K562 (cell line): ENCODE data around the gene DYNC1H1. TPM values are rescaled to one million over a fixed set of nuclear protein-coding genes. Genes with fewer than 3 reads are reported as not detected.

Experiments
- ATAC-seq: fragments of 200-7000 bp; cut with Tn5 transposase; 3 replicates; pipeline ENCODE4 v1.9.1; 2020; ENCODE audit warnings: moderate library complexity
- BruUV-seq: library from RNA; stranded (reverse); fragments of 400-500 nt; replicated peaks from 2 replicates; lab custom pipeline; 2021; lab: Mats Ljungman, UMichigan
- CTCF ChIA-PET: fragments of 300-600 bp; formaldehyde crosslinking; extraction: SDS; loops from one replicate; lab custom pipeline; 2021; ENCODE audit warnings: low intra/inter-chr PET ratio; lab: Yijun Ruan, JAX
- POLR2A ChIA-PET: fragments of 300-600, 350-650 bp; sonication (Branson Sonifier 250); formaldehyde crosslinking; extraction: SDS; loops from one replicate; lab custom pipeline; 2021; ENCODE audit warnings: antibody characterized with exemption, inconsistent platforms; lab: Yijun Ruan, JAX
- DNase-seq, 4 experiments: peaks; one replicate each; pipeline versions ENCODE4 v3.0.0 to v3.0.0-alpha.2; 2011 to 2018; ENCODE audit warnings: low spot score in 3 of 4, mixed read lengths in 3 of 4; ENCODE audit errors: extremely low read depth in 1 of 4
- FAIRE-seq: peaks from 2 replicates; lab custom pipeline; 2011; peaks lifted over from hg19 to GRCh38; lab: Jason Lieb, UNC
- H2AFZ ChIP-seq: 2 replicates; pipeline ENCODE4 v1.6.0; 2011; ENCODE audit warnings: low read depth, low read length, control low read depth, inconsistent platforms
- H3K27ac ChIP-seq: fragments of 200-600 bp; 3 replicates; pipeline ENCODE4 v1.8.0; 2011; ENCODE audit warnings: low read depth, mild to moderate bottlenecking, control low read depth, inconsistent platforms, low read length, moderate library complexity, mixed read lengths; ENCODE audit errors: extremely low read depth
- H3K27me3 ChIP-seq, 2 experiments: fragments of 300-600 bp in 1 of 2; 2 replicates in 1 of 2; 3 replicates in 1 of 2; pipeline versions ENCODE4 v1.6.0 to v1.8.0; 2011; ENCODE audit warnings: inconsistent platforms in 2 of 2, low read length in 2 of 2, mild to moderate bottlenecking in 1 of 2, mixed read lengths in 1 of 2, moderate library complexity in 1 of 2; ENCODE audit not compliant: control insufficient read depth in 2 of 2, insufficient read depth in 2 of 2
- H3K36me3 ChIP-seq: fragments of 300-600 bp; 3 replicates; pipeline ENCODE4 v1.8.0; 2011; ENCODE audit warnings: mild to moderate bottlenecking, low read length, inconsistent platforms; ENCODE audit not compliant: control insufficient read depth, insufficient read depth
- H3K4me1 ChIP-seq, 2 experiments: fragments of 200-600 bp in 1 of 2; replicated peaks in 1 of 2; 2 replicates in 1 of 2; 3 replicates in 1 of 2; pipeline versions ENCODE4 v1.5.1 to v1.8.0; 2011; ENCODE audit warnings: inconsistent platforms in 2 of 2, low read length in 2 of 2, mild to moderate bottlenecking in 1 of 2, mixed read lengths in 1 of 2, moderate library complexity in 1 of 2; ENCODE audit not compliant: control insufficient read depth in 2 of 2, insufficient read depth in 2 of 2
- H3K4me2 ChIP-seq: 2 replicates; pipeline ENCODE4 v1.6.1; 2011; ENCODE audit warnings: low read length, control low read depth, inconsistent platforms, mixed read lengths; ENCODE audit not compliant: insufficient read depth
- H3K4me3 ChIP-seq: fragments of 200-600 bp; sonication (generic), shearing (Covaris generic); 2 replicates; pipeline ENCODE4 v1.5.1; 2016; ENCODE audit warnings: control low read depth, inconsistent platforms
- H3K79me2 ChIP-seq: fragments of 200-600 bp; 3 replicates; pipeline ENCODE4 v1.8.0; 2011; ENCODE audit warnings: low read length, inconsistent platforms; ENCODE audit not compliant: control insufficient read depth, insufficient read depth
- H3K9ac ChIP-seq, 2 experiments: 2 replicates each; pipeline versions ENCODE4 v1.6.0 to v1.6.1; 2011; ENCODE audit warnings: low read depth in 2 of 2, low read length in 2 of 2, control low read depth in 1 of 2, inconsistent platforms in 1 of 2, mild to moderate bottlenecking in 1 of 2, mixed read lengths in 1 of 2; ENCODE audit not compliant: insufficient read depth in 1 of 2
- H3K9me1 ChIP-seq: one replicate; pipeline ENCODE4 v1.6.0; 2011; ENCODE audit warnings: inconsistent platforms, mild to moderate bottlenecking, low read length, moderate library complexity; ENCODE audit not compliant: control insufficient read depth, insufficient read depth
- H3K9me3 ChIP-seq: replicated peaks from 2 replicates; pipeline ENCODE4 v1.5.1; 2011; ENCODE audit warnings: low read depth, low read length, inconsistent platforms; ENCODE audit not compliant: control insufficient read depth, insufficient read depth
- H4K20me1 ChIP-seq: replicated peaks from 2 replicates; pipeline ENCODE4 v1.6.1; 2011; ENCODE audit warnings: low read length, inconsistent platforms, mixed read lengths; ENCODE audit not compliant: control insufficient read depth, insufficient read depth
- ATF1 ChIP-seq, 2 experiments: fragments of 450-650 bp in 1 of 2; IDR thresholded peaks; 2 replicates each; pipeline ENCODE4 v1.6.1; 2016; ENCODE audit warnings: missing compliant biosample characterization in 1 of 2, missing genetic modification characterization in 1 of 2
- ELK3 ChIP-seq: fragments of 450-650 bp; formaldehyde crosslinking; IDR thresholded peaks from 2 replicates; pipeline ENCODE4 v1.4.0; 2020; ENCODE audit warnings: mild to moderate bottlenecking
- PKNOX1 ChIP-seq: fragments of 450-650 bp; IDR thresholded peaks from 2 replicates; pipeline ENCODE4 v1.6.1; 2016
- POLR2G ChIP-seq: fragments of 200-400 bp; formaldehyde crosslinking; IDR thresholded peaks from 2 replicates; pipeline ENCODE4 v1.6.1; 2017; ENCODE audit warnings: low read depth, mild to moderate bottlenecking, antibody characterized with exemption, low read length, moderate library complexity
- ZNF24 ChIP-seq: fragments of 450-650 bp; IDR thresholded peaks from 2 replicates; pipeline ENCODE4 v1.6.1; 2016
- WGBS: fragments of 100-300 bp; shearing (Covaris generic); methylation state at CpG from one replicate; pipeline ENCODE4 v1.1.6; 2016; ENCODE audit warnings: low coverage, mixed read lengths; ENCODE audit not compliant: insufficient coverage; ENCODE audit errors: missing lambda C conversion rate; 5-methylcytosine and 5-hydroxymethylcytosine counted together
- in situ Hi-C: fragments of 300-500 bp; cut with MboI; formaldehyde crosslinking; loops from 4 replicates; pipeline ENCODE4 v1.15.0; 2018; ENCODE audit warnings: inconsistent platforms, mixed read lengths
- intact Hi-C: fragments of 100-400 bp; cut with micrococcal nuclease; formaldehyde crosslinking; loops from 2 replicates; pipeline ENCODE4 v1.14.2; 2022
- polyA plus RNA-seq, 8 experiments: library from polyadenylated mRNA; depleted of rRNA in 4 of 8; stranded (reverse) in 5 of 8; unstranded in 3 of 8; fragments of >200 nt; fragmentation: Nextera tagmentation in 2 of 8; fragmentation: Illumina TruSeq in 1 of 8; extraction: Ambion mirVana in 2 of 8; extraction: Trizol in 1 of 8; gene quantifications; 2 replicates each; pipeline versions ENCODE4 v1.2.1 to v1.2.3, GENCODE V29; 2011 to 2014; ENCODE audit warnings: inconsistent platforms in 1 of 8, missing spikeins in 1 of 8
- total RNA-seq, 7 experiments: library from RNA; depleted of rRNA in 6 of 7; stranded (reverse); fragments of >200 nt in 6 of 7; fragmentation: Illumina TruSeq in 2 of 7; extraction: Trizol in 2 of 7; gene quantifications; 2 replicates each; pipeline versions ENCODE4 v1.2.1 to v1.2.3, GENCODE V29; 2011 to 2021; ENCODE audit warnings: low replicate concordance in 1 of 7

Gene DYNC1H1
- total and polyA plus RNA-seq, 9 of the 15 experiments (the other 6 are each of a cell fraction or from before 2014, with no cell fraction given): 31.9 to 335 (median 115) TPM

- Histone ChIP-seq H3K9me1 (no peaks in the 10 kb centered on the region), H3K36me3 (peaks cover 18% of the 10 kb centered on the region; the same call in 2 of the 3 replicates), H3K27me3 (no peaks in the 10 kb centered on the region), H3K4me3 (no peak overlapping the region), H3K27ac (no peak overlapping the region; the same call in 2 of the 3 replicates), H3K9ac (peak overlapping the region; percentile 34 to 77; a peak in 3 of 4 replicates), H3K4me2 (peak overlapping the region; percentile 70), H4K20me1 (no peaks in the 10 kb centered on the region), H3K9me3 (no peaks in the 10 kb centered on the region), H3K4me1 (peaks cover 34 to 39% of the 10 kb centered on the region in 2 experiments), H2AFZ (peak overlapping the region; percentile 82), H3K79me2 (peaks cover 44% of the 10 kb centered on the region)
- TF ChIP-seq PKNOX1: peak; percentile 62; the same call in 1 of the 2 replicates
- no peak for TF ChIP-seq ATF1 (CRISPR knock-in tag; IDR thresholded peaks at IDR 0.05)
- peak; percentile 39; the same call in 1 of the 2 replicates for TF ChIP-seq ATF1 (tag; IDR thresholded peaks at IDR 0.05)
- peak; percentile 34; the same call in 1 of the 2 replicates for TF ChIP-seq ZNF24
- no peak for TF ChIP-seq ELK3 (CRISPR knock-in tag)
- no peak for TF ChIP-seq POLR2G
- ChIA-PET CTCF (no interaction called here), POLR2A (interaction anchor here (0.6 to 0.9 kb wide), 4 partner anchors 9 to 253 kb away, joined by 3 read pairs; no protein-coding TSS in a partner anchor)
- BruUV-seq: no TSS peak
- DNase-seq: no peak
- FAIRE-seq: no peak
- WGBS: 57% methylated on average over 19 of the region's 20 CpGs
- no peak for ATAC-seq
- in situ Hi-C loops (loop anchor here (5.0 kb wide), 1 partner anchor 354 kb away; the partner anchor contains the start of gene ZNF839), intact Hi-C loops (loop anchor here (5.0 to 10.0 kb wide), 3 partner anchors 84 to 541 kb away; partner anchors contain the start of genes ANKRD9 and ZNF839)
Measured at GRCh38 chr14:101963656-101964296, 597 bp upstream of the DYNC1H1 start.
